HG02763 (cell line): Measurements from ENCODE around the gene ATP6V1B1.

Source experiments
- ATAC-seq: cut with Tn5 transposase; IDR thresholded peaks from one replicate; pipeline ENCODE4 v1.9.1; 2021; ENCODE audit warnings: mild to moderate bottlenecking, moderate library complexity; ENCODE audit not compliant: unreplicated experiment

ATP6V1B1 gene

DNA sequence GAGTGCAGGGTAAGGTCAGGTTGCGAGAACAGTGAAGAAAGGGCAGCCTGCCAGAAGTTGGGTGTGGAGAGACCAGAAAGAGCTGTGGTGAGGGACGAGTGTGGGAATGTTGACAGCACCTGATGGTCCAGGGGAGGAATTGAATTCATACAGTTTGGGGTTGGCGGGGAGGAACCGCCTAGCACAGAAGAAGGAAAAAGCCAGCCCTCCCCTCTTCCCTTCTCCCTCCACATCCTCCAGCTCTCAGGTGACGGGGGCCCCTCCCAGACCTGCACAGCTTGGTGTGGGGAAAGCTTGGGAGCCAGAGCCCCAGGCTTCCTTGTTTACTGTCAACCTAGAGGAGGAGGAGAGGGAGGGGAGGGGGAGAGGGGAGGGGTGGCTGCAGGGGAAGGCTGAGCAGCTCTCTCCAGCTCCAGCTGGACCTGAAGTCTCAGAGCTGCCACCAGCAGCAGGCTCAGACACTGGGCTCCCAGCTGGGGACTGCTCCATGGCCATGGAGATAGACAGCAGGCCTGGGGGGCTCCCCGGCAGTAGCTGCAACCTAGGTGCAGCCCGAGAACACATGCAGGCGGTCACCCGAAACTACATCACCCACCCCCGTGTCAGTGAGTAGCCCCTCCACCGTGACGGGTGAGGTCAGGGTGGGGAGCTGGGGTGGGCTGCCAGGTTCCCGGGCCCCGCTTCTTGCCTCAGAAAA, at the start of gene ATP6V1B1:
Gene ATP6V1B1, plus strand, starts transcription at position 433 of the 697 bp plus-strand sequence. Its CDS starts 55 bp downstream, at position 488.
- no peak for ATAC-seq

DNA sequence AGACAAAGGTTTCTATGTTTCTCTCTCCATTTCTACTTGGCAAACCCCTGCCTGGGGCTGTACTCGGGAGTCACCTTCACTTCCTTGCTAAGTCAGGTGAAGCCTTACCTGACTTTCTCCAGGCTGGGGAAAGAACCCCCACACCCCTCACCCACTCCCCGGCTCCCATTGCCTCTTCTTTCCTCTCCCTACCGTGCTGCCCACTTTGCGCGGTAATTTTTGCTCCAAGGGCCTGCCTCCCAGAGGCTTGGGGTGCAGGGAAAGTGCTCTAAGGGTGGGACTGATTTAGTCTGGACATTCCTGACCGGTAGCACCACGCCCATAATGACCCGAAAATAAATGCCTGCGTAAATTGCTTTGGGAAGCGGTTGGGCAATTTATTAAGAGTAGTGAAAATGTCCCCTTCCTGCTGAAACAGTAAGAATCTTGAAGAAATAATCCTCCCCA, 49.1 kb upstream of the ATP6V1B1 start:
- ATAC-seq: no peak

DNA sequence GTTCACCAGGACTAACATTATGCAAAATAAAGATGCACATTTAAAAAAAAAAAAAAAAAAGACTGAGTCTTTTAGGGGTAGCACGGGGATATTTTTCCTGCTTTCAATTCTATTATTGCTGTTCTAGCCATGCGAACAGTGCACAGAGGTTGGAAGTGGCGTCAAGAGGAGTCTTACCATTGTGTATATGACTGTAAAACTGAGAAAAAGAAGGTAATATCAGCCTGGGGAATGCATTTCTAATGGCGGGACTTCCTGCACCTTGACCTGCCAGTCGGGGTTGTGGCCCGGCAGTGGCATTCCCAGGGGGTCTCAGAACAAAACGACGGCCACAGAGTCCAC, 48.5 kb upstream of the ATP6V1B1 start:
- ATAC-seq: no peak

DNA sequence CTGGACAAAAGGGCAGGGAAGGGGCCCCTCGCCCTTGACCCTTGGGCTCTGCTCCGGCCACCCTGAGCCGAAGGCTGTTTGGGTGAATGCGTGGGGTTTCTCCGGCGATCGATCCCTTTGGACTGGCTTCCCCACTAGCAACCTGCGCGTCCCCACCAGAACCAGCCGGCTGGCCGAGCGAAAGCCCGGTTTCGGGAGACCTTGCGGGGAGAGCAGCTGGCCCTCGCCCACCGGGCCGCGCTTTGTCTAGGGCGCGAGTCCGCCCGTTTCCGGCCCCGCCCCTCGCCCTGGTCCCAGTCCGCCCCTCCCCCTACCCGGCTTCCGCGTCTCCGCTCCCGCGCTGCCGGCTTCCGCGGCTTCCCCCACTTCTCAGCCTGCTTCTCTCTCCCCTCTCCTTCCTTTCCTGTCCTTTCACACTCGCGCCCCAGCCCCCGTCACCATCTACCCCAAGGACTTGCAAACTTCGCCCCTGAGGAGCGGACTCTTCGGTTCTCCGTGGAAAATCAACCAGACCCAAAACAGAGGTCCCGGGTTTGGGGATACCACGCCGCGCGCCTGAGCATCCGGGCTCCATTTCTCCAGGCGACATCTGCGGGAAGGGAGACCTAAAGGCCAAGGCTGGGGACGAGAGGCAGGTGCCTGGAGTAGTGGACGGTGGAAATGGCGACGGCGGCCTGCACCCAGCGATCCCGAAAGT, 48.0 kb upstream of the ATP6V1B1 start:
- no peak for ATAC-seq

DNA sequence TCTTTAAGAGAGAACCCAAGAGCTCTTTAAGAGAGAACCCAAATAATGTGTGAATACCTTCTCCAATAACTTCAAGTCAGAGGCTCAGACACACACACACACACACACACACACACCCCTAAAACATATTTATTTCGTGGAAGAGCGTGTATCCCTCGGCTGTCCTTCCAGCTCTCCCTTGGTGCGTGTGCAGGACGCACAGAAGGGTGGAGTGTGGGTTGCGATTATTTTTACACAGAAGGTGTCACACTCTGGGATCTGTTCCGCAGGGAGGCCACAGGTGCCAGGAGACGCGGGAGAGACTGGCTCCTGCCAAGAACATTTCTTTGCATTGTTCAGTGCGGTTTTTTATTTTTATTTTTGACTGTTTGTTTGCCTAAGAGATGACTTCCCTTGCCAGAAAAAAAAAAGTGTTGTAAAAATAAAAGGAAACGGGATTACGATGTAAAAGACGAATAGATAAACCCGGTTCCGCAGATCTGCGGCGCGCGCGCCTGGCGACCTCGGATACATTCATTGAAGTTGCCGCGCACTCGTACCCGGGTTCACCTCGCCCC, 47.3 kb upstream of the ATP6V1B1 start:
- ATAC-seq: no peak

DNA sequence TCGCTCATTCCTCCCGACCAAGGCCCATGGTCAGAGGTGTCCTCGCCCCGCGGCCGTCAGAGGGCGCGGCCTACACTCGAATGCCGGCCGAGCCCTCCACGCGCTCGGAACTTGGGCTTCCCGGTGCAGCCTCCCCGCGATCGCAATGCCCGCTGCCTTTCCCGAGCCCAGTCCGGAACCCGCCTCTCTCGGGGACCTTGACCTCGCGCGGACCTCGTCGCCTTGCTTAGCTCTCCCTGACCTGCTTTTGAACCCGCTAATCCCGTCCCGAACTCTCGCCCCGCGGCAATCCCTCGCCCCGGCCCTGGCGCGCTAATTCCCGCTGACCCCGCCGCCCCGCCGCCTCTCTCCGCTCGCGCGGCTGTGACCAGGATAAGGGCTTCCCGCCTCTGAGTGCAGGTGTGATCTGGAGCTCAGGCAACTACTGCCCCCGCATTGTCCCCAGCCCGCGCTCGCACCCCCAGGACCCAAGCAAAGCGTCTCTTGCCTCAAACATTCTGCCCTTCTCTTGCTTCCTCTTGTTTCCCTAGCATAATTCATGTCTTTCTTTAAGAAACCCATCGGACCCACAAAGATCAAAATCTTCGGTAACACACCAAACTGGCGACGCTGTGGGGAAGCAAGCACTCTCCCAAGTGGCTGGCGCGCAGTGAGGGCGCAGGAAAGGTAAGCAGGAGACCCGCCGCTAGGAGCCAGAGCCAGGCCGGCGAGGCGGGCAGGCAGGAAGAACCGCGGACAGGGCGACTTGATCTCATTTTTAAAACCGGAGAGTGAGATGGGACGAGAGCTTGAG, 46.6 kb upstream of the ATP6V1B1 start:
- no peak for ATAC-seq

DNA sequence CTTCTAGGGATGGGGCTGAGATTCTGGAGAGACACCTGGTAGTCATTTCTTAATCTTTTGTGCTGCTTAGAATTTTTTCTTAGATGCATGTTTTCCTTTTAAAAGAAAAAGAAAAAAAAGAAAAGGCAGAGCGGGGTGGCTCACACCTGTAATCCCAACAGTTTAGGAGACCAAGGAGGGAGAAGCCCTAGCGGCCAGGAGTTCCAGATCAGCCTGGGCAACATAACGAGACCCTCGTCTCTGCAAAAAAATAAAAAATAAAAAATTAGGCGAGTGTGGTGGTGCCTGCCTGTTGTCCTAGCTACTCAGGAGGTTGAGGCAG, 46.0 kb upstream of the ATP6V1B1 start:
- ATAC-seq: no peak

DNA sequence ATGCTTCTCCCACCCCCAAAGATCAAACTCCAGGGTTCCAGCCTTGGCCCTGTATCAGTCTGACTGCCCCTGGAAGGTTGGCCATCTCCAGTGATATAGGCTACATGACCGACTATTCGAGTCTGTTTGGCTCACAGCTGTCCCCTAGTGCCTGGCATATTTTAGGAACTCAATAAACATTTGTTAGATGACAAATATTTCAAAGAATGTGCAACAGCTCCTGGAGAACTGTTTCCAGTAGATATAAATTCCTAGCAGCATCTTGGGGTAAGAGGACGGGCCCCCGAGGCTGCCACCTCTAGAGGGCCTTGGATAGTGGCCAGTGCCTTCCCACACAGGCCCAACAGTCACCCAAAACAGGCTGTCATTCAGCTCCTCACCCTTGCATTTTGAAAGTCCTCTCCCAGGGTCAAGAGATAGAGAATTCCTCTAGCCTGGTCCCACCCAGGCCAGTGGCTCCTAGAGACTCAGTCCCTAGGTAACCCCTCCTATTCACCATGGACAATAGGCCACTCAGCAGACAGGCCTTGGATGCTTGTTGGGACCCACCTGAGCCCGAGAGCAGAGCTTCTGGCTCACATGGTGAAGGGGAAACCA, 45.1 kb upstream of the ATP6V1B1 start:
- no peak for ATAC-seq

DNA sequence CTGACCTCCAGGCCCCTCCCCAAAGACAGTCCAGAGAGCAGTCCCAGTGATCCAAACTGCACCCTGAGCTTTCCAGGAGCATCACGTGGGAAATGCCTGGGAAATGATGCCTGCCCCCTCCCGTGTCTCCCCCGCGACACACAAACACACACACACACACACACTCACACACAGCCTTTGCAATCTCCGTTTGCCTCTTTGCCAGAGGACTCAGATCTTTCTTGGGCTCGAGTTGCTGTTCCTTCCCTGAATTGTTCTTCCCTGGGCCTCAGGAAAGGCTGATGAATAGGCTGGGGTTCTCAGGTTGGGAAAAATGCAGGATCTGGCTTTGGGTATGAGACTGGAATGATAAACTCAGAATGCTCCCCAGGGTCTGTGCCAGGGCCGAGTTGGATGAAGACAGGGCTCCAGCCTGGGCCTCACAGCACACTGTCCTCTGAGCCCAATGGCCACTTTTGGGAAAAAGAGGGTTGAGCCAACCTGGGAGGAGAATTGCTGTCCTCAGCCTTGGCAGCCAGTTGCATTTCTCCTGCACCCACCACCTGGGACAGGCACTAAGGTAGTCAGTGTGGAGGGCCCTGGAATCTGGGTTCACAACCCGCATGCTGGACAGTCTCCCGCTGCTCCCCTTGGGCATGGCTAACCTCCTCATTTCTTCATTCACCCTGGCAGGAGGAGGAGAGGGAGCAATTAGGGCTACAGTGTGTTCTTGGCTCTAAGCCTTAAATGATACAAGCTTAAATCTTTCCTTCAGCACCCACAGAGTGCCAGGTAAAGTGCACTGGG, 43.9 kb upstream of the ATP6V1B1 start:
- no peak for ATAC-seq

DNA sequence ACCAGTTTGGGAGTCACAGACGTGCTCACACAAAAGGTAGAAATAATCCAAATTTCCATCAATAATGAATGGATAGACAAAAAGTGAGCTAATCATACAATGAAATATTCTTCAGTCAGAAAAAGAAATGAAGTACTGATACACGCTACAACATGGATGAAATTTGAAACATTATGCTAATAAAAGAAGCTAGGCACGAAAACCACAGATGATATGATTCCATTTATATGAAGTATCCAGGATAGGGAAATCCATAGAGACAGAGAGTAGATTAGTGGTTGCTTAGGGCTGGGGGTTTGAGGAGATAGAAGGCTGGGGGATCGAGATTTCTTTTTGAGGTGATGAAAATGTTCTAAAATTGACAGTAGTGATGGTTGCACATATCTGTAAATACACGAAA, 43.0 kb upstream of the ATP6V1B1 start:
- ATAC-seq: no peak

DNA sequence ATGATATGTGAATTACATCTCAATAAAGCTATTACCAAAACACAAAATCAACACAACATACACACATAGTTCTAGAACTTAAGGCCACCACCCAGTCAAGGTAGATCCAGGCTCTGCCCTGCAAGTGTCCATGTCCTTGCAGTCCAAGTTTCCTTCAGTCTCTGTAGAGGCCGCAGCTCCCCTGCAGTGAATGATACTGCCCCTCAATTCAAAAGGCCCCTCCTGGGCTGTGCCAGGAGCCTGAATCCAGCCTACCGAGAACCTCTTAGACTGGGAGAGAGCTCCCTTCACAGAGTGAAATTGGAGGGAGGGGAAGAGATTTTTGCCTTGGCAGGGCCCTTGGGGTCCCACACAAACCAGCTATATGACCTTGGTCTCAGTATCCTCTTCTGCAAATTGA, 42.5 kb upstream of the ATP6V1B1 start:
- no peak for ATAC-seq

DNA sequence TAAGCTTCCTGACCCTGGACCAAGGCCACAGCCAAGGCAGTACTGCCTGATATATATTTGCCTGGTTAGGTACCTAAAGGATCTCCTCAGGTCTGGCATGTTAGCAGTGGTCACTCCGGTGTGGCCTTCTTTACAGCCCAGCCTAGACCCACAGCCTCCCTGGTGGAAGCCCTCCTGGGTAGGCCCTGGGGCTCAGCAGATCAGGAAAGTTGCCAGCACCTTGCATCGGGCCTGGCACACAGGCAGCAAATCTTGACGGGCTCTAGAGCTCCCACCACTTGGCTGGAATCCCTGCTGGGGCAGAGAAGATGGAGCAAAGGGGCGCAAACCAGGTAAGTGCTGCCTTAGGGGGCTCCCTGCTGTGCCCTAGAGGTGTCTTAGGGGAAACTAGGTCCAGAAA, 40.9 kb upstream of the ATP6V1B1 start:
- no peak for ATAC-seq

DNA sequence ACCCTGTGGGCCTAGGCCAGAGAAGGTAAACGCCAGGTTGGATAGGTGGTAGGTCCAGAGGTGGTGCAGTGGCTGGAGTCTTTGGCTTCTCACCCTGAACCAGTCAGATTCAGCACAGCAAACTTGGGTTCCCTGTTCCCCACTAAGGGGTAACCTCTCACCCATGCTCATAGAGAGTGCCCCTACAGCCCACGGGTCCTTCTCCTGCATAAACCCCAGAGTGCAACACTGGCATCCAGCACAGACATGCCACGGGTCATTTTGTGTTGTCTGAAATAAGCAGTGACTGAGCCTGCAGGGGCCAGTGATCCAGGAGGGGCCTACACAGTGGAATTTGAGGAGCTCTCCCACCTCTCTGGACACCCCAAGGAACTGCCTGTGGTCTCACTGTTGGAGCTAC, 40.5 kb upstream of the ATP6V1B1 start:
- ATAC-seq: no peak

DNA sequence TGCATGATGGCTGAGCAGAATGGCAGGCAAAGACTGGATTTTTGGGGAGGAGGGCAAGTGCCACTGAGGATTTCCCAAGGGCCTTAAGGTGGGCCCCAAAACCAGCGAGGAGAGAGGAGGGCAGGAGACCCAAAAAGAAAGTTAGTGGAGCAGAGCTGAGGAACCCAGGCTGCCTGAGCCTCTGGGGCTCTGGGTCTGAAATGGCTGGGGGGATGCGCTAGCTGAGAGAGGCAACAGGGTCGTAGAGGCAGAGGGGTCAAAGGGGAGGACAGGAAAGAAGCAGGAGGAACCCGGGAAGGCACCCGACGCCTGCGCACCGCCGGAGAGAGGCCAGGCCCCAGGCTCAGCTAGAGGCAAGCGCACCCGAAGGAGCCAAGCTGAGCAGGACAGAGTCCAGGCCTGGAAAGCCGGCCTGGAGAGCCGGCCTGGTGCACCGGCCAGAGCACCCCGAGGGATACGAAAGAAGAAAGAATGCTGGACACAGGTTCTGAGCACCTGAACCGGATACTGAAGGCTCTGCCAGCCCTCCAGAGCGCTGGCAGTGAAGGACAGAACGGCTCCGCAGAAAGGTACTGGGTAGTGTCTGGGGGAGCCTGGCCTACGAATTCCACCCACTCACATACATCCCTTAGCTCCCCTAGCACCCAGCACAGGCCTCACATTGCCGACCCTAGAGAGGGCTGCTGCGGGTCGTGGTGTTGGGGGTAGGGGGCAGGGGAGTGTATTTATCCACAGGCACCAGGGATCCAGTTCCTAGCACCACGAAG, 39.5 kb upstream of the ATP6V1B1 start:
- ATAC-seq: no peak

DNA sequence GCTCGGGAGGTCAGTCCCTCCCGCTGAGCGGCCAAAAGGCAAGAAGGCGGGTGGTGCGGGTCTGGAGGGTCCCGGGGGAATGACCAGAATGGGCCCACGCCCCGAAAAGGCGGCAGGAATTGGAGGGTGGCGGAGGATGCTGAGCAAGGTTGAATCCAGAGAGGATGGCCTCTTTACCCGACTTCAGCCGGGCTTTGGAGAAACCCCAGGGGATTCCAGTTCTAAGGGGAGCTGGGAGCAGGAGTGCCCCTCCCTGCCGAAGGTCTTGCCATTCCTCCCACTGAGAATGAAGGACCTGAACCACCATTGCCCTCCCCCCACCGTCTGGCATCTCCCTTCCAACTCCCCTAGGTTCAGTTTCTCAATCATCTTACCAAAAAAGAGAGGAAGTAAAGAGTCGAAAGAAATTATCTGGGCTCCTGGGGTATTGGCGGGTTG, 38.9 kb upstream of the ATP6V1B1 start:
- ATAC-seq: no peak

DNA sequence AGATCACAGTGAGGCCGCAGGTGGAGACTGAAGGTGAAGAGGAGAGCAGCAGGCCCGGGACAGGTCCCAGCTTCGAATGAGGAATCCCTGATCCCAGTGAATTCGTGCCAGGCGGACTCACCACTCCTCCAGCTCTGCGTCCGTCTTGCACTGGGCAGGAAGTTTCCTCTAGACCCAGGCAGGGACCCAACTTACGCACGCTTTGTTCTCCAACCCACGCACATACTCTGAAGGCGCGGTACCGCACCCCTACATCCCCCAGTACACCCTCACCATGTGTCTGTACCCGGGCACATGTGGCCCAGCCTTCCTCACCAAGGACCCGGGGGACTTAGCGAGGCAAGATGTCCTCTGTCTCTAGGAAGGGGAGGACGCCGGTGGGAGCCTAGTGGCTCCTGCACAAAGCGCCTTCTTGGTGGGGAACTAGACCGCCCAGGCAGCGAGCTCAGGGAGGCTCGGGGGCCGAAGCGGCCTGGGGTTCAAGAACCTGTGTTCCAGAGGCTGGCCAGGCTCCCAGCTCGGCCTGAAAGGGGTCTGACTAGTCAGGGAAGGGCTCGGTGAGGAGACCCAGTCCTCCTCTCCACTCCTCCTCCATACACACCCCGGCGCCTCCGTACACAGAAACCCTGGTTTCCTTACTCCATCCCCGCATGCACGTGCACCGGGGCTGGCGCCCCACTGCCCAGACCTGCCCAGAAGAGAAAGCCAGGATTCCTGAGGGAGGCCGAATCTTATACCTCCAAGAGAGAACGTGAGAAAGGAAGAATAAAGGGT, 38.3 kb upstream of the ATP6V1B1 start:
- no peak for ATAC-seq

DNA sequence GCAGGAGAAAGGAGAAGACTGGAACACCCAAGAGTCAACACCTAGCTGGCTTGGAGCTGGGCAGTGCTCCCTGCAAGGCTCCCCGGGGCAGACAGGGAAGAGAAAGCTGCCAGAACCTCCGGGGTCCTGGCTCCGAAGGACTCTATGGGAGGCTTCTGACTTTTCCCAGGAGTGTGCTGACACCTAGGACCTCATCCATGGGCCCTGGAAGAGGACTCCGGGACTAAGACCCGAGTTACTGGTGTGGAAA, 37.8 kb upstream of the ATP6V1B1 start:
- no peak for ATAC-seq

DNA sequence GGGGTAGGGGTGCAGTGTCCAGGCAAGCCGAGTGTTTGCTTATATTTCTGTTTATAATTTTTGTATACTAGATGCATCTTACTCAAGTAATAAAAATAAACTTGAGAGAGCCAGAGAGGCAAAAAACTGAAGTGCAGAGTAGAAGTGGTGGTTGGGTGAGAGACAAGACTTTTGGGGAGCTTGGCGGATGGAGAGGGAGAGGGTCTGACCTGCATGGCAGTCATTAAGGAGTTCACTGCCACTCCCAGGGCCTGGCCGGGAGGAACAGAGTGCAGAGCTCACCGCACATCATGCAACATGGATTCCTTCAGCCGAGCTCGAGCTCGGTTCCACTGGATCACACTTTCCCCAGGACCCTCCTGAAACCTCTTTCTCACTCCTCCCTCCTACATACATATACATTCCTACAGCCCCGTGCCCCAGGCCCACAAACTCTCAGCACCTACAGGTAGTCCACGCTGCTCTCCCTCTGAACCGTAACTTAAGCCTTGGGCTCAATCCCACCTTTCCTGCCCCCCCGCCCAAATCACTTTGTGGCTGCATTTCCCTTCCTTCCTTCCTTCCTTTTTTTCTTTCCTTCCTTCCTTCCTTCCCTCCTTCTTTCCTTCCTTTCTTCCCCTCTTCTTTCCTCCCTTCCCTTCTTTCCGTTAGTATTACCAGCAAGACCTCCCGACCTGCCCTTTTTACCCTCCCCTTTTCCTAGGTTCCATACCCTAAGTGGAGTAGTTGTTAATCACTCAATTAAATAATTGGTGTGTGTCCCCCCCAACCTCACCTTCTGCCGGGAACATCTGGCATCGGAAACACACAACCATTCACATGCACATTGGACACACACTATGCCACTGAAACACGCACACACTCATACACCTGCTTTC, 37.1 kb upstream of the ATP6V1B1 start:
- no peak for ATAC-seq
